Uterus (tissue), 4 donors: ENCODE data around the gene STOM. TPM values are rescaled to one million over a fixed set of nuclear protein-coding genes. Genes with fewer than 3 reads are reported as not detected.

Experiments
- DNase-seq, 2 donors: peaks; one replicate each; pipeline ENCODE4 v3.0.0-alpha.2; 2019 to 2020
- H3K27ac ChIP-seq, 2 donors: fragments of 200-600 bp; sonication (generic); 1 replicate in 1 of 2; 2 replicates in 1 of 2; pipeline ENCODE4 v1.5.1; 2016 to 2018
- H3K27me3 ChIP-seq, 2 donors: fragments of 200-600 bp; sonication (generic); one replicate each; pipeline ENCODE4 v1.5.1; 2018 to 2019; ENCODE audit warnings: control low read depth in 1 of 2
- H3K36me3 ChIP-seq, 2 donors: fragments of 200-600 bp; sonication (generic); one replicate each; pipeline ENCODE4 v1.5.1; 2019; ENCODE audit warnings: control low read depth in 1 of 2
- H3K4me1 ChIP-seq, 2 donors: fragments of 200-600 bp; sonication (generic); one replicate each; pipeline ENCODE4 v1.5.1; 2018 to 2019; ENCODE audit warnings: control low read depth in 1 of 2
- H3K4me3 ChIP-seq, 2 donors: fragments of 200-600 bp; sonication (generic); 1 replicate in 1 of 2; 2 replicates in 1 of 2; pipeline ENCODE4 v1.5.1; 2018 to 2019; ENCODE audit warnings: mild to moderate bottlenecking in 1 of 2
- H3K9me3 ChIP-seq, 2 donors: fragments of 200-600 bp; sonication (generic); one replicate each; pipeline ENCODE4 v1.5.1; 2019; ENCODE audit warnings: control low read depth in 1 of 2
- CTCF ChIP-seq, 4 experiments: fragments of 200-600 bp in 2 of 4; fragments of 450-650 bp in 2 of 4; sonication (generic) in 2 of 4; IDR thresholded peaks; one replicate each; pipeline ENCODE4 v1.5.1; 2016 to 2019; ENCODE audit warnings: antibody characterized with exemption in 4 of 4, mild to moderate bottlenecking in 2 of 4, moderate library complexity in 1 of 4
- POLR2A ChIP-seq, 2 donors: fragments of 450-650 bp; IDR thresholded peaks; one replicate each; pipeline ENCODE4 v1.6.1; 2016; ENCODE audit warnings: antibody characterized with exemption in 2 of 2, mild to moderate bottlenecking in 1 of 2, moderate library complexity in 1 of 2
- intact Hi-C: fragments of 100-400 bp; cut with DNase I; formaldehyde crosslinking; loops from one replicate; pipeline ENCODE4 v1.15.1; 2023; ENCODE audit warnings: low total_unique reads
- total RNA-seq, 4 donors: library from RNA; depleted of rRNA in 3 of 4; stranded (reverse); fragments of >200 nt in 3 of 4; gene quantifications; one replicate each; pipeline versions ENCODE4 v1.1.0 to v1.2.4, GENCODE V29; 2014 to 2023
- donor health status: DM: yes; HTN: yes; CAD: no.

STOM gene
- total RNA-seq, 4 donors from 2014 or later = 143 to 299 (median 158) TPM

DNA sequence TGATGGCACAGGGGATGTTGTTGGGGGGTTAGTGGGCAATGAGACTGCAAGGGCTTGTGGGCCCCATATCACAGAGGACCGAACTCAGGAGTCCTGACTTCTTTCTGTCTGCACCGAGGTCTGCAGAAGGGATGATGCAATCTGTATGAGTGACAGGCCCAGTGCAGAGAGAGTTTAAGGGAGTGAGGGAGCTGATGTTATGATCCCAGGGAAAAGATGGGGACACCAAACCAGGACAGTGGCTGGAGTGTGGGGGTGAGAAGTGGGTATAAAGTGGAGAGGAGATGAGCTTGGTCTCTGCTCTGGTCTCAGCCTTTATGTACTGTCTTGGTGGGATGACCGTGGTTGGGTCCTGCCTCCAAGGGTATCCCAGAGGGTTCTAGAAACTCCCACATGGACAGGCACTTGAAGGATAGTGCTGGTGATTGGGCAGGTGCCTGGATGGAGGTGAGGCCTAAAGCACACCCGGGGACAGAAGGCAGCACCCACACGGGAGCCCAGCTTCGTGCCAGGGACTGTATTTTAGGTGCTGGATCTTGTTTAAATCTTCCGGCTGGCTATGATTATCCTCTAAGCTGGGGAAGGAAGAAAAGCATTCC, 80.2 kb downstream of the STOM start:
- no peaks in the 10 kb centered on the region for H3K27me3 ChIP-seq
- H3K4me3 ChIP-seq = no peak overlapping the region
- peak overlapping the region; percentile 97 to 100 for H3K27ac ChIP-seq
- H3K36me3 ChIP-seq = no peaks in the 10 kb centered on the region
- peaks cover 43 to 47% of the 10 kb centered on the region in 2 donors for H3K4me1 ChIP-seq
- H3K9me3 ChIP-seq = no peaks in the 10 kb centered on the region
- intact Hi-C loops = no loop called here
- no peak for TF ChIP-seq POLR2A (IDR thresholded peaks at IDR 0.05)
- TF ChIP-seq CTCF (IDR thresholded peaks at IDR 0.05) = no peak
- peak in 1 of 2 donors; percentile 70 for DNase-seq

- Histone ChIP-seq H3K27ac (peak overlapping the region; percentile 97 to 100), H3K36me3 (no peaks in the 10 kb centered on the region), H3K27me3 (no peaks in the 10 kb centered on the region), H3K4me3 (no peak overlapping the region), H3K9me3 (no peaks in the 10 kb centered on the region), H3K4me1 (peaks cover 41 to 48% of the 10 kb centered on the region in 2 donors)
- intact Hi-C loops = no loop called here
- no peak for TF ChIP-seq CTCF (IDR thresholded peaks at IDR 0.05)
- TF ChIP-seq POLR2A (IDR thresholded peaks at IDR 0.05) = peak; percentile 19 to 48
- peak; percentile 89 to 93 for DNase-seq
Observed at GRCh38 chr9:121289026-121289771, 80.9 kb downstream of the STOM start.

Other genes with a start within 250 kb of the STOM start
- 10 to 100 TPM; 13.6 to 69.0 (median 52.9) TPM for gene RAB14, start 168.4 kb downstream of the STOM start, total RNA-seq
- gene GSN, start 102.1 kb downstream of the STOM start, total RNA-seq = 1,000 to 10,000 TPM in 2 of 4 donors, 100 to 1,000 TPM in 2; 567 to 1,619 (median 884) TPM
- 10 to 100 TPM in 1 of 4 donors, 1 to 10 TPM in 2, under 1 TPM in 1; 0.77 to 16.3 (median 6.0) TPM for gene GGTA1, start 129.6 kb upstream of the STOM start, total RNA-seq